Progenitor cell of endocrine pancreas (in vitro differentiated cells): ENCODE results near the gene RPS29. TPM values are rescaled to one million over a fixed set of nuclear protein-coding genes. Genes with fewer than 3 reads are reported as not detected.
A peak's percentile ranks its signal among the peaks of the same experiment; 100 is the strongest.
"Not testable (repeated sequence)": the region's sequence is repeated elsewhere in the genome, so short reads cannot be mapped to it uniquely, and the experiment has no call there.

ENCODE experiments used
- DNase-seq: peaks from one replicate; pipeline ENCODE4 v3.0.0; 2021; ENCODE audit warnings: low spot score; ENCODE audit not compliant: unreplicated experiment
- H3K27ac Mint-ChIP-seq: 2 replicates; pipeline ENCODE4 v1.8.0; 2021; ENCODE audit warnings: mild to moderate bottlenecking, moderate library complexity, mixed read lengths
- H3K27me3 Mint-ChIP-seq: 2 replicates; pipeline ENCODE4 v1.8.0; 2021; ENCODE audit warnings: mixed read lengths
- H3K36me3 Mint-ChIP-seq: 2 replicates; pipeline ENCODE4 v1.8.0; 2022; ENCODE audit warnings: mixed read lengths; ENCODE audit not compliant: insufficient read depth
- H3K4me1 Mint-ChIP-seq: 2 replicates; pipeline ENCODE4 v1.8.0; 2021; ENCODE audit warnings: low read depth, mixed read lengths
- H3K4me3 Mint-ChIP-seq: 2 replicates; pipeline ENCODE4 v1.8.0; 2021; ENCODE audit warnings: low read depth, mild to moderate bottlenecking, moderate library complexity, mixed read lengths
- H3K9me3 Mint-ChIP-seq: 2 replicates; pipeline ENCODE4 v1.8.0; 2021; ENCODE audit warnings: low read depth, mixed read lengths
- total RNA-seq: library from RNA; stranded (reverse); gene quantifications from 2 replicates; pipeline ENCODE4 v1.2.1, GENCODE V29; 2021
- TF ChIP-seq, protein P1 (sequence below): fragments of 200-600 bp; sonication (generic); IDR thresholded peaks from one replicate; pipeline ENCODE4 v1.5.0; 2021; ENCODE audit warnings: antibody characterized with exemption, mild to moderate bottlenecking; ENCODE audit not compliant: unreplicated experiment

Gene RPS29
- total RNA-seq, 1 donor from 2014 or later = 1,117 TPM

DNA sequence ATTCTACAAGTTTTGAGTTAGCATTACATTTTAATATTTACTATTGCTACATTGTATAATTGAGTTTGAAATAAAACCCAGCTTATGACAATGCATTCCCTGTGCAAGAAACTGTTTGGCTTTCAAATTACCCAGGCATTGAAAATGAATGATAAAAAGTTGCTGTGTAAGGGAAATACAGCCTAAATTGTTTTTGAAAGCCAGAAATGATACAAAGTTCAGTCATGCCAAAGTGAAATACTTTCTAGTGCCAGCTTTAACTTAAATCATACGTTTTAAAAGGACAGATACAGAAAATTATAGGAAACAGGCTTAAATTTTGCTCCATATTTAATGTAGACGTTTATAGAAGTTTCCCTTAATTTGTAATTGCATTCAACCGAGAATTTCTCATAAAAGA, 37.2 kb upstream of the RPS29 start:
- peaks cover 20% of the 10 kb centered on the region for H3K4me1 Mint-ChIP-seq
- no peaks in the 10 kb centered on the region for H3K9me3 Mint-ChIP-seq
- H3K4me3 Mint-ChIP-seq = no peak overlapping the region
- H3K27me3 Mint-ChIP-seq = no peaks in the 10 kb centered on the region
- TF ChIP-seq, protein P1, sequence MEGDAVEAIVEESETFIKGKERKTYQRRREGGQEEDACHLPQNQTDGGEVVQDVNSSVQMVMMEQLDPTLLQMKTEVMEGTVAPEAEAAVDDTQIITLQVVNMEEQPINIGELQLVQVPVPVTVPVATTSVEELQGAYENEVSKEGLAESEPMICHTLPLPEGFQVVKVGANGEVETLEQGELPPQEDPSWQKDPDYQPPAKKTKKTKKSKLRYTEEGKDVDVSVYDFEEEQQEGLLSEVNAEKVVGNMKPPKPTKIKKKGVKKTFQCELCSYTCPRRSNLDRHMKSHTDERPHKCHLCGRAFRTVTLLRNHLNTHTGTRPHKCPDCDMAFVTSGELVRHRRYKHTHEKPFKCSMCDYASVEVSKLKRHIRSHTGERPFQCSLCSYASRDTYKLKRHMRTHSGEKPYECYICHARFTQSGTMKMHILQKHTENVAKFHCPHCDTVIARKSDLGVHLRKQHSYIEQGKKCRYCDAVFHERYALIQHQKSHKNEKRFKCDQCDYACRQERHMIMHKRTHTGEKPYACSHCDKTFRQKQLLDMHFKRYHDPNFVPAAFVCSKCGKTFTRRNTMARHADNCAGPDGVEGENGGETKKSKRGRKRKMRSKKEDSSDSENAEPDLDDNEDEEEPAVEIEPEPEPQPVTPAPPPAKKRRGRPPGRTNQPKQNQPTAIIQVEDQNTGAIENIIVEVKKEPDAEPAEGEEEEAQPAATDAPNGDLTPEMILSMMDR = no peak
- H3K36me3 Mint-ChIP-seq = peaks cover 13% of the 10 kb centered on the region
- H3K27ac Mint-ChIP-seq = no peak overlapping the region
- DNase-seq = no peak

DNA sequence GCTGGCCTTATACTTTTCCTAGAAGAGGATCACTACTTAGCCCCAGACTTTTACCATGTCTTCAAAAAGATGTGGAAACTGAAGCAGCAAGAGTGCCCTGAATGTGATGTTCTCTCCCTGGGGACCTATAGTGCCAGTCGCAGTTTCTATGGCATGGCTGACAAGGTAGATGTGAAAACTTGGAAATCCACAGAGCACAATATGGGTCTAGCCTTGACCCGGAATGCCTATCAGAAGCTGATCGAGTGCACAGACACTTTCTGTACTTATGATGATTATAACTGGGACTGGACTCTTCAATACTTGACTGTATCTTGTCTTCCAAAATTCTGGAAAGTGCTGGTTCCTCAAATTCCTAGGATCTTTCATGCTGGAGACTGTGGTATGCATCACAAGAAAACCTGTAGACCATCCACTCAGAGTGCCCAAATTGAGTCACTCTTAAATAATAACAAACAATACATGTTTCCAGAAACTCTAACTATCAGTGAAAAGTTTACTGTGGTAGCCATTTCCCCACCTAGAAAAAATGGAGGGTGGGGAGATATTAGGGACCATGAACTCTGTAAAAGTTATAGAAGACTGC, 35.9 kb upstream of the RPS29 start:
- TF ChIP-seq, protein P1 = no peak
- Mint-ChIP-seq H3K4me1 (peaks cover 22% of the 10 kb centered on the region), H3K9me3 (no peaks in the 10 kb centered on the region), H3K4me3 (peak overlapping the region; percentile 95), H3K27ac (peak overlapping the region; percentile 52), H3K36me3 (peaks cover 16% of the 10 kb centered on the region), H3K27me3 (no peaks in the 10 kb centered on the region)
- DNase-seq = no peak

- DNase-seq = peak; percentile 39
- Mint-ChIP-seq H3K9me3 (no peaks in the 10 kb centered on the region), H3K4me1 (peaks cover 22% of the 10 kb centered on the region), H3K36me3 (peaks cover 15% of the 10 kb centered on the region), H3K27ac (peak overlapping the region; percentile 56), H3K4me3 (peak overlapping the region; percentile 95), H3K27me3 (no peaks in the 10 kb centered on the region)
- TF ChIP-seq, protein P1 = peak; percentile 1
Observed at GRCh38 chr14:49621114-49621881, 35.1 kb upstream of the RPS29 start.

DNA sequence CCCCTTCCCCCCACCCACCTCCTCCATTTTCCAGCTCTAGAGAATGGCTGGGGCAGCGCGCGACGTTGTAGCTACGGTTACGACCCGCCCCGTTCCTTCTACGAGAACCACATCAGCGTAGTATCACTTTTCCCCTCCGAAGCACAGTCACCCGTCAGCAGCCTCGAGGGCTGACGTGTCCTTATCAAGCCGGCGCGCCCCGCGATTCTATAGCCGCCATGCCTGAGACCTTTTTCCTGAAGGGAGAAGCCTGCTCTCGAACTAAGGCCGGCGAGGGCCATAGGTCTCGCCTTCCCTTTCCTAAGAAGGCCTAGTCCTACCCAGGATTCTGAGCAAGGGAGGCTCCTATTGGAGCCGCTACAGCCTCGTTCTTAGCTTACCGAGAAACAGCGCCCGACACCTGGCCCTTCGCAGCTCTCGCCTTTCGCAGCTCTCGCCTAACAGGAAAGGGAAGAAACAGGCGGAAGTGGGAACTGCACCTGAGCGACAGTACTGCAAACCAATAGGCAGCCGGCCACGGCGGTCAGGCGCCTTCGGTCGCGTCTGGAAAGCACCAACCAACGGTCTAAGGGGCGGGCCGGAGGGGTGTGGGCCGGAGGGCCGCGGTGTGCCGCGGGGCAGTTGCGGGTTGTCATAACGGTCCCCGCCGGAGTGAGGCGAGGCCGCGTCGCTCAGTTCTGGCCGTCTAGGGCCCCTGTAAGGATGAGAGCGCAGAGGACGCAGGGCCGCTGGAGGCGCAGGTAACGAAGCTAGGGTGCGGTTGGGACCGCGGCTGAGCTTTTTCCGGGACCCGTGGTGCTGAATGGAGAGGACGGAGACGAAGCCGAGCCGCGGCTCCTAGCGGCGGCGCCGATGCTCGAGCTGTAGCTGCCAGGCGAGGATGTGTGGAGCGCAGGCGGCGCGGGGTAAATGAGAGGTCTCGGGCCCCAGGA, 34.3 kb upstream of the RPS29 start, which contains the start of the genes MGAT2 and RPL36AL:
TSS of gene MGAT2 (plus strand) at position 618 of the 932 bp plus-strand sequence. CDS start 470 bp downstream, outside the sequence.
TSS of gene RPL36AL (minus strand) at position 445 of the 932 bp plus-strand sequence. CDS start 1,522 bp downstream, outside the sequence.
- Mint-ChIP-seq H3K9me3 (no peaks in the 10 kb centered on the region), H3K4me3 (peak within 1 kb of the TSS; percentile 95), H3K4me1 (peaks cover 22% of the 10 kb centered on the region), H3K27ac (peak within 1 kb of the TSS; percentile 99), H3K27me3 (no peaks in the 10 kb centered on the region), H3K36me3 (peaks cover 12% of the 10 kb centered on the region)
- TF ChIP-seq, protein P1 = peak; percentile 41
- DNase-seq = peak; percentile 96

DNA sequence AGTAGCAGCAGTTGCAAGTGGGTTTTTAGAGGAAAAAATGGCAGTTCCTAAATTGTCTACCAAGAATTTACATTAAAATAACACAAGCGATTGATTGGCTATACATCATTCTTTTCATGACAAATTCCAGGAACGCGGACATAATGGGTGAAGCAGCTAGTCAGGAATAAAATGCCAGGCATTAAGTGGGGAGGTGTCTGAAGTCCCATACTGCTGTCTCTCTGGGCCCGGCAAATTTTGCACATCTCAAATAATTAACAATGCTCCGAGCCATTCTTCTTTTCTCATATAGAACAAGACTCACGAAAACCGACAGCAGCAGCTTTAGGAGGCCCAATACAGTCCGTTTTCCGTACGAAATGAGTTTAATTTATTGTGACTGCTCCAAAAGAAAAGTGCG, 33.5 kb upstream of the RPS29 start:
- Mint-ChIP-seq H3K36me3 (peaks cover 11% of the 10 kb centered on the region), H3K4me3 (peak overlapping the region; percentile 95), H3K4me1 (peaks cover 22% of the 10 kb centered on the region), H3K27ac (peak overlapping the region; percentile 99), H3K9me3 (no peaks in the 10 kb centered on the region), H3K27me3 (no peaks in the 10 kb centered on the region)
- DNase-seq = no peak
- TF ChIP-seq, protein P1 = no peak

- peak overlapping the region; percentile 95 for H3K4me3 Mint-ChIP-seq
Observed at GRCh38 chr14:49619273-49619672, 33.1 kb upstream of the RPS29 start.

More at GRCh38 chr14:49619273-49619672, 33.1 kb upstream of the RPS29 start:
- not testable (repeated sequence) for H3K27me3 Mint-ChIP-seq, H3K9me3 Mint-ChIP-seq, DNase-seq
- peak overlapping the region; percentile 99 for H3K27ac Mint-ChIP-seq
- peaks cover 12% of the 10 kb centered on the region for H3K36me3 Mint-ChIP-seq
- peaks cover 22% of the 10 kb centered on the region for H3K4me1 Mint-ChIP-seq
